Measurements from ENCODE around the gene NEURL1B.

DNA sequence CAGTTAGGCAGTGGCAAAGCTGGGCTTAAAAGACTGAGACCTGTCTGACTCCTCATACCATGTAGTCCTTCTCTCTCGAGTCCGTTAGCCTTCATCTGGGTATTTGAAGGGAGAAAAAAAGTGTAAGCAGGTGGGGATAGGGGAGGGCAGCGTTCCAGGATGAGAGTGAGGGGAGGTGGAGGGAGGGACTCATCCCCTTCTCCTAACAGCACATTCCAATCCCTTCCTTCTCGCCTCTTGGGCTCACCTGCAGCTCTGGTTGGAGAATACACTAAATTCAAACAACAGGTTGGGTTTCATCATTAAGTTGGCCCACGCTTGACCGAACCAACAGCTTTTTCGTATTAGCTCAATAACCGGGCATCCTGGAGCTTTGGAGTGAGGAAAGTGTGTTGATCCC is 3.6 kb downstream of the NEURL1B start:
- TF ChIP-seq TAF1 (IDR thresholded peaks at IDR 0.05; ENCODE audit: borderline replicate concordance, low read depth, low read length) (no peak), POLR2A (IDR thresholded peaks at IDR 0.05; ENCODE audit: low read depth, low read length) (no peak), POLR2AphosphoS5 (IDR thresholded peaks at IDR 0.05; ENCODE audit: low read depth, low read length) (no peak)

All from GM12892 (cell line).